Right atrium auricular region (tissue), 2 donors: Measurements from ENCODE around the gene CMTM2. TPM values are rescaled to one million over a fixed set of nuclear protein-coding genes. Genes with fewer than 3 reads are reported as not detected.

Experiments used
- DNase-seq: peaks from one replicate; pipeline ENCODE4 v3.0.0-alpha.2; 2019; ENCODE audit warnings: low spot score
- H3K27ac ChIP-seq, 2 donors: fragments of 200-600 bp; sonication (generic); 1 replicate in 1 of 2; 2 replicates in 1 of 2; pipeline ENCODE4 v1.5.1; 2016 to 2019
- H3K27me3 ChIP-seq, 2 donors: fragments of 200-600 bp; sonication (generic); one replicate each; pipeline versions ENCODE4 v1.5.1 to v1.6.0; 2017 to 2019
- H3K36me3 ChIP-seq: fragments of 200-600 bp; sonication (generic); one replicate; pipeline ENCODE4 v1.5.1; 2016
- H3K4me1 ChIP-seq, 2 donors: fragments of 200-600 bp; sonication (generic); one replicate each; pipeline versions ENCODE4 v1.5.1 to v1.6.0; 2017 to 2019
- H3K4me3 ChIP-seq, 2 donors: fragments of 200-600 bp; sonication (generic); 1 replicate in 1 of 2; 2 replicates in 1 of 2; pipeline ENCODE4 v1.5.1; 2017 to 2019; ENCODE audit warnings: mild to moderate bottlenecking in 1 of 2, moderate library complexity in 1 of 2
- H3K9me3 ChIP-seq, 2 donors: fragments of 200-600 bp; sonication (generic); one replicate each; pipeline ENCODE4 v1.5.1; 2019
- total RNA-seq, 2 donors: library from RNA; depleted of rRNA; stranded (reverse); fragments of >200 nt; gene quantifications; one replicate each; pipeline ENCODE4 v1.1.0, GENCODE V29; 2016
- TF ChIP-seq, protein P1 (sequence below), 2 donors: fragments of 200-600 bp; sonication (generic); IDR thresholded peaks; one replicate each; pipeline ENCODE4 v1.5.1; 2019; ENCODE audit warnings: antibody characterized with exemption in 2 of 2

Gene CMTM2
- total RNA-seq, 2 donors from 2014 or later, result not detected

GRCh38 chr16:66551348-66551759 is 27.9 kb upstream of the CMTM2 start:
- Histone ChIP-seq H3K27ac (peak overlapping the region; percentile 91), H3K9me3 (no peaks in the 10 kb centered on the region), H3K27me3 (no peaks in the 10 kb centered on the region), H3K36me3 (no peaks in the 10 kb centered on the region), H3K4me1 (peaks cover 0 to 53% of the 10 kb centered on the region in 2 donors), H3K4me3 (no peak overlapping the region)
- TF ChIP-seq, protein P1, sequence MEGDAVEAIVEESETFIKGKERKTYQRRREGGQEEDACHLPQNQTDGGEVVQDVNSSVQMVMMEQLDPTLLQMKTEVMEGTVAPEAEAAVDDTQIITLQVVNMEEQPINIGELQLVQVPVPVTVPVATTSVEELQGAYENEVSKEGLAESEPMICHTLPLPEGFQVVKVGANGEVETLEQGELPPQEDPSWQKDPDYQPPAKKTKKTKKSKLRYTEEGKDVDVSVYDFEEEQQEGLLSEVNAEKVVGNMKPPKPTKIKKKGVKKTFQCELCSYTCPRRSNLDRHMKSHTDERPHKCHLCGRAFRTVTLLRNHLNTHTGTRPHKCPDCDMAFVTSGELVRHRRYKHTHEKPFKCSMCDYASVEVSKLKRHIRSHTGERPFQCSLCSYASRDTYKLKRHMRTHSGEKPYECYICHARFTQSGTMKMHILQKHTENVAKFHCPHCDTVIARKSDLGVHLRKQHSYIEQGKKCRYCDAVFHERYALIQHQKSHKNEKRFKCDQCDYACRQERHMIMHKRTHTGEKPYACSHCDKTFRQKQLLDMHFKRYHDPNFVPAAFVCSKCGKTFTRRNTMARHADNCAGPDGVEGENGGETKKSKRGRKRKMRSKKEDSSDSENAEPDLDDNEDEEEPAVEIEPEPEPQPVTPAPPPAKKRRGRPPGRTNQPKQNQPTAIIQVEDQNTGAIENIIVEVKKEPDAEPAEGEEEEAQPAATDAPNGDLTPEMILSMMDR (IDR thresholded peaks at IDR 0.05), result no peak
- DNase-seq, result no peak

GRCh38 chr16:66551788-66552285 is 27.4 kb upstream of the CMTM2 start:
- Histone ChIP-seq H3K4me3 (peak overlapping the region; percentile 47 to 61), H3K9me3 (no peaks in the 10 kb centered on the region), H3K4me1 (peaks cover 0 to 53% of the 10 kb centered on the region in 2 donors), H3K36me3 (no peaks in the 10 kb centered on the region), H3K27ac (peak overlapping the region; percentile 91), H3K27me3 (no peaks in the 10 kb centered on the region)
- no peak for DNase-seq
- TF ChIP-seq, protein P1 (IDR thresholded peaks at IDR 0.05), result no peak

- Histone ChIP-seq H3K9me3 (no peaks in the 10 kb centered on the region), H3K4me1 (peaks cover 0 to 51% of the 10 kb centered on the region in 2 donors), H3K27me3 (no peaks in the 10 kb centered on the region), H3K36me3 (no peaks in the 10 kb centered on the region), H3K4me3 (peak within 1 kb of the TSS; percentile 47 to 61), H3K27ac (peak within 1 kb of the TSS; percentile 91)
- DNase-seq, result peak; percentile 92
- TF ChIP-seq, protein P1 (IDR thresholded peaks at IDR 0.05), result no peak
Measured at GRCh38 chr16:66552286-66553177, 26.7 kb upstream of the CMTM2 start, which contains the start of gene CKLF. TSS of gene CKLF (plus strand) at chr16:66552576. CDS start at chr16:66552716, 140 bp downstream.

DNA sequence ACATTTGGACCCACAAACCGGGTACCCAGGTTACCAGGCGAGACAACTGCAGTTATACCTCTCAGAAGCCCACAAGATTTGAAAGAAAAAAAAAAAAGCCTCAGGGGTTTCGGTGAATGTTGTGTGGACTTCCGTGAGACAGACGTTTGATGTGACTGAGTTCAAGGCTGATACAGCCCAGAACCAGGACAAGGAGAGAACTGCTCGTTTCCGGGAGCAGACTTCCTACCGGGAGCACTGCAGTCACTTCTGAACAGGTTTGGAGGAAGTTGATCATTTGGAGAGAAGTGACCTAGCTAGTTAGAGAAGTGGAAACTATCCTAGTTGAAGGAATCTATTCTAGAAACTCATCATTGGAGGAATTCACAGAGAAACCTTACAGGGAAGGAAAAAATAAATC is 26.0 kb upstream of the CMTM2 start:
- Histone ChIP-seq H3K4me3 (peak overlapping the region; percentile 47 to 61), H3K27me3 (no peaks in the 10 kb centered on the region), H3K36me3 (no peaks in the 10 kb centered on the region), H3K9me3 (no peaks in the 10 kb centered on the region), H3K4me1 (peaks cover 0 to 44% of the 10 kb centered on the region in 2 donors), H3K27ac (peak overlapping the region in 1 of 2 donors; percentile 91)
- no peak for DNase-seq
- TF ChIP-seq, protein P1 (IDR thresholded peaks at IDR 0.05), result no peak

GRCh38 chr16:66554021-66554420 is 25.2 kb upstream of the CMTM2 start:
- H3K36me3 ChIP-seq, result no peaks in the 10 kb centered on the region
- no peak overlapping the region for H3K27ac ChIP-seq
- no peak overlapping the region for H3K4me3 ChIP-seq
- H3K27me3 ChIP-seq, result no peaks in the 10 kb centered on the region
- no peak for DNase-seq
- peaks cover 0 to 36% of the 10 kb centered on the region in 2 donors for H3K4me1 ChIP-seq
- H3K9me3 ChIP-seq, result no peaks in the 10 kb centered on the region
- TF ChIP-seq, protein P1 (IDR thresholded peaks at IDR 0.05), result no peak
